IPS-18a (cell line): ENCODE measurements around the gene MTPN.

Source experiments
- H3K27ac ChIP-seq: one replicate; pipeline ENCODE4 v1.5.1; 2013; ENCODE audit warnings: low read length
- H3K27me3 ChIP-seq: one replicate; pipeline ENCODE4 v1.6.1; 2013; ENCODE audit warnings: mild to moderate bottlenecking, low read length; ENCODE audit not compliant: control insufficient read depth, insufficient read depth
- H3K36me3 ChIP-seq: one replicate; pipeline ENCODE4 v1.6.1; 2013; ENCODE audit warnings: low read depth, low read length; ENCODE audit not compliant: control insufficient read depth
- H3K4me1 ChIP-seq: one replicate; pipeline ENCODE4 v1.6.1; 2013; ENCODE audit warnings: low read depth, low read length; ENCODE audit not compliant: control insufficient read depth
- H3K4me3 ChIP-seq: one replicate; pipeline ENCODE4 v1.5.1; 2013; ENCODE audit warnings: low read length
- H3K9ac ChIP-seq: one replicate; pipeline ENCODE4 v1.6.1; 2013; ENCODE audit warnings: mild to moderate bottlenecking, low read length, moderate library complexity
- H3K9me3 ChIP-seq: one replicate; pipeline ENCODE4 v1.6.1; 2013; ENCODE audit warnings: low read depth, low read length; ENCODE audit not compliant: control insufficient read depth

MTPN gene

GRCh38 chr7:135900065-135900546 is 77.1 kb downstream of the MTPN start:
- Histone ChIP-seq H3K9ac (no peak overlapping the region), H3K9me3 (no peaks in the 10 kb centered on the region), H3K36me3 (no peaks in the 10 kb centered on the region)

GRCh38 chr7:135899458-135900064 is 77.6 kb downstream of the MTPN start:
- no peaks in the 10 kb centered on the region for H3K27me3 ChIP-seq
- no peak overlapping the region for H3K27ac ChIP-seq
- no peak overlapping the region for H3K9ac ChIP-seq
- H3K9me3 ChIP-seq, result no peaks in the 10 kb centered on the region
- no peak overlapping the region for H3K4me3 ChIP-seq
- no peaks in the 10 kb centered on the region for H3K36me3 ChIP-seq
- no peaks in the 10 kb centered on the region for H3K4me1 ChIP-seq

More at GRCh38 chr7:135900065-135900546, 77.1 kb downstream of the MTPN start:
- H3K4me3 ChIP-seq, result no peak overlapping the region
- no peak overlapping the region for H3K27ac ChIP-seq
- H3K27me3 ChIP-seq, result no peaks in the 10 kb centered on the region
- no peaks in the 10 kb centered on the region for H3K4me1 ChIP-seq

GRCh38 chr7:135898226-135898625 is 78.9 kb downstream of the MTPN start:
- Histone ChIP-seq H3K36me3 (no peaks in the 10 kb centered on the region), H3K9me3 (no peaks in the 10 kb centered on the region), H3K27ac (no peak overlapping the region), H3K4me3 (no peak overlapping the region), H3K9ac (no peak overlapping the region), H3K27me3 (no peaks in the 10 kb centered on the region), H3K4me1 (no peaks in the 10 kb centered on the region)

GRCh38 chr7:135894816-135895215 is 82.3 kb downstream of the MTPN start:
- Histone ChIP-seq H3K36me3 (no peaks in the 10 kb centered on the region), H3K9me3 (no peaks in the 10 kb centered on the region), H3K4me1 (no peaks in the 10 kb centered on the region), H3K27ac (no peak overlapping the region), H3K9ac (no peak overlapping the region), H3K4me3 (no peak overlapping the region), H3K27me3 (no peaks in the 10 kb centered on the region)

- H3K9me3 ChIP-seq, result no peaks in the 10 kb centered on the region
- H3K36me3 ChIP-seq, result no peaks in the 10 kb centered on the region
- H3K4me1 ChIP-seq, result no peaks in the 10 kb centered on the region
- no peak overlapping the region for H3K27ac ChIP-seq
- no peaks in the 10 kb centered on the region for H3K27me3 ChIP-seq
- H3K4me3 ChIP-seq, result no peak overlapping the region
- H3K9ac ChIP-seq, result no peak overlapping the region
Observed at GRCh38 chr7:135889823-135890222, 87.3 kb downstream of the MTPN start.

- H3K27ac ChIP-seq, result no peak overlapping the region
Observed at GRCh38 chr7:135888740-135889139, 88.4 kb downstream of the MTPN start.

GRCh38 chr7:135886345-135887132 is 90.6 kb downstream of the MTPN start:
- H3K4me1 ChIP-seq, result no peaks in the 10 kb centered on the region
- H3K27me3 ChIP-seq, result no peaks in the 10 kb centered on the region
- no peaks in the 10 kb centered on the region for H3K36me3 ChIP-seq
- no peak overlapping the region for H3K27ac ChIP-seq
- H3K9me3 ChIP-seq, result no peaks in the 10 kb centered on the region
- no peak overlapping the region for H3K9ac ChIP-seq
- H3K4me3 ChIP-seq, result no peak overlapping the region

More at GRCh38 chr7:135888740-135889139, 88.4 kb downstream of the MTPN start:
- H3K27me3 ChIP-seq, result no peaks in the 10 kb centered on the region
- H3K4me3 ChIP-seq, result no peak overlapping the region
- H3K9me3 ChIP-seq, result no peaks in the 10 kb centered on the region
- H3K9ac ChIP-seq, result no peak overlapping the region
- H3K36me3 ChIP-seq, result no peaks in the 10 kb centered on the region
- no peaks in the 10 kb centered on the region for H3K4me1 ChIP-seq

- H3K4me3 ChIP-seq, result no peak overlapping the region
- H3K4me1 ChIP-seq, result no peaks in the 10 kb centered on the region
- H3K36me3 ChIP-seq, result no peaks in the 10 kb centered on the region
- no peak overlapping the region for H3K27ac ChIP-seq
- H3K9me3 ChIP-seq, result no peaks in the 10 kb centered on the region
- no peaks in the 10 kb centered on the region for H3K27me3 ChIP-seq
- H3K9ac ChIP-seq, result no peak overlapping the region
Observed at GRCh38 chr7:135884495-135885232, 92.5 kb downstream of the MTPN start.

- Histone ChIP-seq H3K27me3 (no peaks in the 10 kb centered on the region), H3K9ac (no peak overlapping the region), H3K9me3 (no peaks in the 10 kb centered on the region), H3K4me3 (no peak overlapping the region), H3K27ac (no peak overlapping the region), H3K4me1 (no peaks in the 10 kb centered on the region), H3K36me3 (no peaks in the 10 kb centered on the region)
Observed at GRCh38 chr7:135879233-135879632, 97.9 kb downstream of the MTPN start.

- no peak overlapping the region for H3K27ac ChIP-seq
- no peaks in the 10 kb centered on the region for H3K27me3 ChIP-seq
- H3K36me3 ChIP-seq, result no peaks in the 10 kb centered on the region
- no peak overlapping the region for H3K4me3 ChIP-seq
- no peaks in the 10 kb centered on the region for H3K4me1 ChIP-seq
- no peaks in the 10 kb centered on the region for H3K9me3 ChIP-seq
- no peak overlapping the region for H3K9ac ChIP-seq
Observed at GRCh38 chr7:135878284-135878683, 98.9 kb downstream of the MTPN start.

GRCh38 chr7:135877805-135878204 is 99.4 kb downstream of the MTPN start:
- no peak overlapping the region for H3K4me3 ChIP-seq
- H3K27me3 ChIP-seq, result no peaks in the 10 kb centered on the region
- no peak overlapping the region for H3K9ac ChIP-seq
- H3K4me1 ChIP-seq, result no peaks in the 10 kb centered on the region
- H3K36me3 ChIP-seq, result no peaks in the 10 kb centered on the region
- H3K9me3 ChIP-seq, result no peaks in the 10 kb centered on the region
- H3K27ac ChIP-seq, result no peak overlapping the region
